ENCODE measurements around the gene MPO. TPM values are rescaled to one million over a fixed set of nuclear protein-coding genes. Genes with fewer than 3 reads are reported as not detected.

The MPO gene
- total RNA-seq, 2 experiments from 2014 or later, result not detected

GRCh38 chr17:58279016-58279711 lies 1.6 kb downstream of the MPO start:
- no peaks in the 10 kb centered on the region for H3K79me2 ChIP-seq (ENCODE audit: insufficient read depth, low read depth, low read length)

DNA sequence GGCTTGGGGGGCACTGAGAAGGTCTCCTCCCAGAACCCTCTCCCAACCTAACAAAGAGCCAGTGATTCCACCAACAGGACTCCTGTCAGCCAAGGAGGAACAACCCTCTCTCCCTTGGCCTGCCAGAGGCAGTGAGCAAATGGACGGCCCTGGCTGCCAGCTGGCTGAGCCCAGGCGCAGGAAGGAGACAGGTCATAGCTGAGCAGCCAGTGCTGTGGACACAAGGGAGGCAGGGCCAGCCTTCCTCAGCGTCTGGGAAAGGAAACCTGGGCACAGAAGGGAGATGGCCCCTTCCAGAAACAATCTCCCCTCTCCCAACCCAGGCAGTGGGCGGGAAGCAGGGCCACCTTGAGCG lies 2.1 kb downstream of the MPO start:
- Histone ChIP-seq H3K79me2 (ENCODE audit: insufficient read depth, low read depth, low read length) (no peaks in the 10 kb centered on the region), H2AFZ (ENCODE audit: low read length) (no peak overlapping the region)
- no TSS peak for BruUV-seq (replicated peaks)

More at GRCh38 chr17:58279016-58279711, 1.6 kb downstream of the MPO start:
- H4K20me1 ChIP-seq (ENCODE audit: insufficient read depth, low read length), result no peaks in the 10 kb centered on the region
- no peaks in the 10 kb centered on the region for H3K36me3 ChIP-seq (ENCODE audit: insufficient read depth, low read length)
- H3K4me2 ChIP-seq (ENCODE audit: low read length), result no peak overlapping the region
- ChIA-PET CTCF (ENCODE audit: unreplicated experiment) (no interaction called here), POLR2A (no interaction called here)
- H3K27ac ChIP-seq (ENCODE audit: low read depth, low read length, poor library complexity, severe bottlenecking), result no peak overlapping the region
- H3K4me3 ChIP-seq (ENCODE audit: low read depth, low read length, poor library complexity, severe bottlenecking), result no peak overlapping the region
- H2AFZ ChIP-seq (ENCODE audit: low read length), result no peak overlapping the region
- intact Hi-C loops (cut with micrococcal nuclease; ENCODE audit: unreplicated experiment), result no loop called here
- H3K9me3 ChIP-seq (ENCODE audit: low read length), result no peaks in the 10 kb centered on the region
- DNase-seq (ENCODE audit: low spot score), result no peak
- TF ChIP-seq CTCF (conservative IDR thresholded peaks at IDR 0.05; ENCODE audit: low read length) (no peak), EZH2phosphoT487 (IDR thresholded peaks at IDR 0.05; ENCODE audit: borderline replicate concordance, low read depth, low read length) (no peak)
- no peaks in the 10 kb centered on the region for H3K4me1 ChIP-seq (ENCODE audit: insufficient read depth, low read length, poor library complexity, severe bottlenecking)
- no peaks in the 10 kb centered on the region for H3K9me2 ChIP-seq (ENCODE audit: insufficient read depth, low read length)
- BruUV-seq (replicated peaks), result no TSS peak

More for the DNA sequence above, 2.1 kb downstream of the MPO start:
- Histone ChIP-seq H3K27ac (ENCODE audit: low read depth, low read length, poor library complexity, severe bottlenecking) (no peak overlapping the region), H3K9me2 (ENCODE audit: insufficient read depth, low read length) (no peaks in the 10 kb centered on the region), H3K9me3 (ENCODE audit: low read length) (no peaks in the 10 kb centered on the region), H4K20me1 (ENCODE audit: insufficient read depth, low read length) (no peaks in the 10 kb centered on the region), H3K4me1 (ENCODE audit: insufficient read depth, low read length, poor library complexity, severe bottlenecking) (no peaks in the 10 kb centered on the region), H3K4me3 (ENCODE audit: low read depth, low read length, poor library complexity, severe bottlenecking) (no peak overlapping the region), H3K4me2 (ENCODE audit: low read length) (no peak overlapping the region), H3K36me3 (ENCODE audit: insufficient read depth, low read length) (no peaks in the 10 kb centered on the region)
- ChIA-PET CTCF (ENCODE audit: unreplicated experiment) (no interaction called here), POLR2A (no interaction called here)
- intact Hi-C loops (cut with micrococcal nuclease; ENCODE audit: unreplicated experiment), result no loop called here
- DNase-seq (ENCODE audit: low spot score), result no peak
- TF ChIP-seq CTCF (conservative IDR thresholded peaks at IDR 0.05; ENCODE audit: low read length) (no peak), EZH2phosphoT487 (IDR thresholded peaks at IDR 0.05; ENCODE audit: borderline replicate concordance, low read depth, low read length) (no peak)
